ENCODE results near the gene STARD3. TPM values are rescaled to one million over a fixed set of nuclear protein-coding genes. Genes with fewer than 3 reads are reported as not detected.

Gene STARD3
- total and polyA plus RNA-seq, 2 donors from 2014 or later: 32.1 to 47.6 TPM

DNA sequence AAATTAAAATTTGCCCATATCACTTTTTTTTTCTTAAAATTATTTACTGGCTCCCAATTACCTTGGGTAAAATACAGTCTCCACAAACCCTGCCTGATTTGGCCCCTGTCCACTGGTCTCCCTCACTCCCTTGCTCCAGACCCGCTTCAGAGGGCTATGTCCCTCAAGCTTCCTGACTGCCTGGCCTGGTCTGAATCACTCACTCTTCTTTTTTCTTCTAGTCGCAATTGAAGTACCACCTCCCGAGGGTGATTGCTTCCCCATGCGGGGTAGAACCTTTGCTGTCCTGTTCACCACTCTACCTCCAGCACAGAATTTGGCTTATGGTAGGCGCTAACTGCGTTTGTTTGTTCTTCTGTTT is 51.5 kb downstream of the STARD3 start:
- peaks cover 0 to 14% (median 11%) of the 10 kb centered on the region in 3 donors for H3K4me1 ChIP-seq (ENCODE audit: control insufficient read depth in 2 of 3, insufficient read depth in 2 of 3, low read depth in 1 of 3, low read length in 3 of 3)

DNA sequence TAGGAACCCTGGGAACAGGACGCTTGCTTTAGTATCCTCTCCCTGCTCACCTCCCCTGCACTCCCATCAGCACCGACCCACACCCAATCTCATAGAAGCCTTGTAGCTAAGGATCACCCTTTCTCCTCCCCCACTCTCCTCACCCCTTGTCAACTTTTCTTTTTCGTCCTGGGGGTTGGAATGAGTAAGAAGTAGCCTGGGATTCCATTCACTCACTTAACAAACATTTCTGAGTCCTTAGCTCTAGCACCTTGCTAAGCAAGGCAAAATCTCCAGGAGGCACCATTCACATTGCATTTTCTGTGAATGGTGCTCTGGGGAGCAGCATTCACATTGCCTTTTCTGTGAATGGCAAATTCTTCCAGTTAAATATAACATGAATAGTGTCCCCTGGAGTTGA is 52.0 kb downstream of the STARD3 start:
- no peak for FAIRE-seq
- H3K4me3 ChIP-seq (ENCODE audit: low read length in 3 of 3): peak overlapping the region; percentile 88 to 100 (median 98)
- TF ChIP-seq, protein P1, sequence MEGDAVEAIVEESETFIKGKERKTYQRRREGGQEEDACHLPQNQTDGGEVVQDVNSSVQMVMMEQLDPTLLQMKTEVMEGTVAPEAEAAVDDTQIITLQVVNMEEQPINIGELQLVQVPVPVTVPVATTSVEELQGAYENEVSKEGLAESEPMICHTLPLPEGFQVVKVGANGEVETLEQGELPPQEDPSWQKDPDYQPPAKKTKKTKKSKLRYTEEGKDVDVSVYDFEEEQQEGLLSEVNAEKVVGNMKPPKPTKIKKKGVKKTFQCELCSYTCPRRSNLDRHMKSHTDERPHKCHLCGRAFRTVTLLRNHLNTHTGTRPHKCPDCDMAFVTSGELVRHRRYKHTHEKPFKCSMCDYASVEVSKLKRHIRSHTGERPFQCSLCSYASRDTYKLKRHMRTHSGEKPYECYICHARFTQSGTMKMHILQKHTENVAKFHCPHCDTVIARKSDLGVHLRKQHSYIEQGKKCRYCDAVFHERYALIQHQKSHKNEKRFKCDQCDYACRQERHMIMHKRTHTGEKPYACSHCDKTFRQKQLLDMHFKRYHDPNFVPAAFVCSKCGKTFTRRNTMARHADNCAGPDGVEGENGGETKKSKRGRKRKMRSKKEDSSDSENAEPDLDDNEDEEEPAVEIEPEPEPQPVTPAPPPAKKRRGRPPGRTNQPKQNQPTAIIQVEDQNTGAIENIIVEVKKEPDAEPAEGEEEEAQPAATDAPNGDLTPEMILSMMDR (IDR thresholded peaks at IDR 0.05; ENCODE audit: borderline replicate concordance, extremely low read depth, insufficient read depth): no peak
- no peaks in the 10 kb centered on the region for H3K36me3 ChIP-seq (ENCODE audit: control insufficient read depth in 2 of 3, insufficient read depth in 3 of 3, low read length in 3 of 3)
- no peaks in the 10 kb centered on the region for H3K9me3 ChIP-seq (ENCODE audit: control insufficient read depth in 2 of 3, insufficient read depth in 1 of 3, low read length in 3 of 3)
- intact Hi-C loops (cut with DNase I): no loop called here
- DNase-seq: peak in 1 of 5 donors; percentile 9
- no peaks in the 10 kb centered on the region for H3K27me3 ChIP-seq (ENCODE audit: control insufficient read depth, insufficient read depth, low read length)
- no peak overlapping the region for H3K27ac ChIP-seq (ENCODE audit: low read depth in 2 of 2, low read length in 2 of 2)
- peaks cover 0 to 14% (median 11%) of the 10 kb centered on the region in 3 donors for H3K4me1 ChIP-seq (ENCODE audit: control insufficient read depth in 2 of 3, insufficient read depth in 2 of 3, low read depth in 1 of 3, low read length in 3 of 3)
- no peak overlapping the region for H3K9ac ChIP-seq (ENCODE audit: low read length in 3 of 3)

More for the DNA sequence above, 51.5 kb downstream of the STARD3 start:
- Histone ChIP-seq H3K27me3 (ENCODE audit: control insufficient read depth, insufficient read depth, low read length) (no peaks in the 10 kb centered on the region), H3K4me3 (ENCODE audit: low read length in 3 of 3) (peak overlapping the region; percentile 88 to 100 (median 98)), H3K36me3 (ENCODE audit: control insufficient read depth in 2 of 3, insufficient read depth in 3 of 3, low read length in 3 of 3) (no peaks in the 10 kb centered on the region), H3K9ac (ENCODE audit: low read length in 3 of 3) (peak overlapping the region; percentile 43 to 92 (median 72)), H3K27ac (ENCODE audit: low read depth in 2 of 2, low read length in 2 of 2) (peak overlapping the region; percentile 95 to 96), H3K9me3 (ENCODE audit: control insufficient read depth in 2 of 3, insufficient read depth in 1 of 3, low read length in 3 of 3) (no peaks in the 10 kb centered on the region)
- FAIRE-seq (no peak), DNase-seq (peak in 1 of 5 donors; percentile 8)
- intact Hi-C loops (cut with DNase I): no loop called here
- TF ChIP-seq, protein P1 (IDR thresholded peaks at IDR 0.05; ENCODE audit: borderline replicate concordance, extremely low read depth, insufficient read depth): no peak

DNA sequence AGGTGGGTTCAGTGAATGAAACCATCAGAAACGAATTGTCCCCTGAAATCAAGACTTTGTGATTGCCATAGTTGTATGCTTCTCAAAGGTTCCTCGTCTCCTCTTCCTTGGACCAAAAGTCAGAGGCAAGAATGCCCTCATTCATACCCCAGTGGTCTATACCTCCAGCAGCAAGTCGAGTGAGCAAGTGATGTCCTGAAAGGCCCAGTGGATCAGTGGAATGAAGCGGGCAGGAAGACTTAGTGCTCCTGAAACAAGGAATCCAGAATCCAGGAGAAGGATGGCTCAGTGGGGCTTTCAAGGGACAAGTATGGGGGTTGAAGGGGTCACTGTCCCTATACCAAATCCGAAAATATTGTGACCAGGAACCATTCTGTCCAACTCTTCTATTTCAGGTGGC is 57.6 kb downstream of the STARD3 start:
- H3K4me1 ChIP-seq (ENCODE audit: control insufficient read depth in 2 of 3, insufficient read depth in 2 of 3, low read depth in 1 of 3, low read length in 3 of 3): peaks cover 5 to 36% (median 19%) of the 10 kb centered on the region in 3 donors
- peak overlapping the region in 1 of 3 donors; percentile 75 for H3K9ac ChIP-seq (ENCODE audit: low read length in 3 of 3)
- FAIRE-seq: no peak
- H3K27ac ChIP-seq (ENCODE audit: low read depth in 2 of 2, low read length in 2 of 2): peak overlapping the region; percentile 91 to 93
- intact Hi-C loops (cut with DNase I): no loop called here
- no peak overlapping the region for H3K4me3 ChIP-seq (ENCODE audit: low read length in 3 of 3)
- H3K36me3 ChIP-seq (ENCODE audit: control insufficient read depth in 2 of 3, insufficient read depth in 3 of 3, low read length in 3 of 3): no peaks in the 10 kb centered on the region
- no peaks in the 10 kb centered on the region for H3K9me3 ChIP-seq (ENCODE audit: control insufficient read depth in 2 of 3, insufficient read depth in 1 of 3, low read length in 3 of 3)
- H3K27me3 ChIP-seq (ENCODE audit: control insufficient read depth, insufficient read depth, low read length): no peaks in the 10 kb centered on the region
- peak in 1 of 5 donors; percentile 7 for DNase-seq
- TF ChIP-seq, protein P1 (IDR thresholded peaks at IDR 0.05; ENCODE audit: borderline replicate concordance, extremely low read depth, insufficient read depth): no peak

GRCh38 chr17:39695089-39695474 is 58.1 kb downstream of the STARD3 start:
- no peak for FAIRE-seq
- TF ChIP-seq, protein P1 (IDR thresholded peaks at IDR 0.05; ENCODE audit: borderline replicate concordance, extremely low read depth, insufficient read depth): no peak
- Histone ChIP-seq H3K4me3 (ENCODE audit: low read length in 3 of 3) (no peak overlapping the region), H3K4me1 (ENCODE audit: control insufficient read depth in 2 of 3, insufficient read depth in 2 of 3, low read depth in 1 of 3, low read length in 3 of 3) (peaks cover 5 to 36% (median 19%) of the 10 kb centered on the region in 3 donors), H3K9me3 (ENCODE audit: control insufficient read depth in 2 of 3, insufficient read depth in 1 of 3, low read length in 3 of 3) (no peaks in the 10 kb centered on the region), H3K36me3 (ENCODE audit: control insufficient read depth in 2 of 3, insufficient read depth in 3 of 3, low read length in 3 of 3) (no peaks in the 10 kb centered on the region), H3K27ac (ENCODE audit: low read depth in 2 of 2, low read length in 2 of 2) (peak overlapping the region; percentile 91 to 93), H3K9ac (ENCODE audit: low read length in 3 of 3) (peak overlapping the region in 1 of 3 donors; percentile 75), H3K27me3 (ENCODE audit: control insufficient read depth, insufficient read depth, low read length) (no peaks in the 10 kb centered on the region)
- DNase-seq: peak in 1 of 5 donors; percentile 22
- intact Hi-C loops (cut with DNase I): no loop called here

Measured in kidney (tissue), 14 donors.